HCT116 (cell line): ENCODE measurements around the gene SEC16A. TPM values are rescaled to one million over a fixed set of nuclear protein-coding genes. Genes with fewer than 3 reads are reported as not detected.

Source experiments
- ATAC-seq: fragments of 200-7000 bp; cut with Tn5 transposase; 2 replicates; pipeline ENCODE4 v1.9.1; 2020; ENCODE audit warnings: mild to moderate bottlenecking, moderate library complexity
- BruUV-seq: library from RNA; stranded (reverse); fragments of 400-500 nt; replicated peaks from 2 replicates; lab custom pipeline; 2021; lab: Mats Ljungman, UMichigan
- CTCF ChIA-PET: fragments of 300-600 bp; sonication (Branson Sonifier 250); formaldehyde crosslinking; loops from one replicate; lab custom pipeline; 2021; ENCODE audit warnings: antibody characterized with exemption; lab: Charles Lee
- POLR2A ChIA-PET: fragments of 300-600, 350-600 bp; sonication (Branson Sonifier 250); formaldehyde crosslinking; loops from one replicate; lab custom pipeline; 2021; ENCODE audit warnings: antibody characterized with exemption; lab: Charles Lee
- RAD21 ChIA-PET, 2 experiments: fragments of 300-600 bp; sonication (Branson Sonifier 250); formaldehyde crosslinking; loops; one replicate each; lab custom pipeline; 2023; ENCODE audit warnings: low total read pairs in 2 of 2; ENCODE audit not compliant: uncharacterized antibody in 2 of 2, unreplicated experiment in 2 of 2, low non-redundant PET in 1 of 2; lab: Charles Lee
- DNase-seq: peaks from one replicate; pipeline ENCODE4 v3.0.0-alpha.2; 2010; ENCODE audit warnings: low read depth, low spot score
- H2AFZ ChIP-seq: fragments of 200-600 bp; shearing (Covaris generic), sonication (generic); 2 replicates; pipeline ENCODE4 v1.6.1; 2017; ENCODE audit warnings: low read depth, mixed run types, mixed read lengths, antibody characterized with exemption, low read length; ENCODE audit not compliant: poor library complexity, severe bottlenecking
- H3K27ac ChIP-seq: 2 replicates; pipeline ENCODE4 v1.5.1; 2012; ENCODE audit warnings: low read depth, low read length
- H3K27me3 ChIP-seq: fragments of 200-600 bp; sonication (generic); 2 replicates; pipeline ENCODE4 v1.6.1; 2016; ENCODE audit warnings: mixed run types, low read length, mixed read lengths; ENCODE audit not compliant: insufficient read depth
- H3K36me3 ChIP-seq, 2 experiments: fragments of 200-500 bp in 1 of 2; fragments of 200-600 bp in 1 of 2; sonication (Bioruptor generic) in 1 of 2; sonication (generic) in 1 of 2; 2 replicates each; pipeline versions ENCODE4 v1.5.1 to v1.6.1; 2014 to 2016; ENCODE audit warnings: low read length in 2 of 2, inconsistent platforms in 1 of 2, mixed read lengths in 1 of 2, mixed run types in 1 of 2; ENCODE audit not compliant: insufficient read depth in 2 of 2, control insufficient read depth in 1 of 2
- H3K4me1 ChIP-seq, 2 experiments: fragments of 200-600 bp in 1 of 2; sonication (generic) in 1 of 2; 2 replicates each; pipeline versions ENCODE4 v1.5.1 to v1.6.1; 2012 to 2017; ENCODE audit warnings: low read length in 2 of 2, inconsistent platforms in 1 of 2, mild to moderate bottlenecking in 1 of 2, mixed read lengths in 1 of 2, mixed run types in 1 of 2, moderate library complexity in 1 of 2; ENCODE audit not compliant: insufficient read depth in 2 of 2, control insufficient read depth in 1 of 2
- H3K4me2 ChIP-seq: fragments of 200-600 bp; sonication (generic); 2 replicates; pipeline ENCODE4 v1.6.1; 2017; ENCODE audit warnings: mixed run types, low read length, mixed read lengths
- H3K4me3 ChIP-seq, 2 experiments: fragments of 200-600 bp in 1 of 2; sonication (generic) in 1 of 2; replicated peaks in 1 of 2; 2 replicates each; pipeline ENCODE4 v1.5.1; 2011 to 2016; ENCODE audit warnings: low read length in 2 of 2, control low read depth in 1 of 2, low read depth in 1 of 2, mild to moderate bottlenecking in 1 of 2, mixed read lengths in 1 of 2, mixed run types in 1 of 2
- H3K79me2 ChIP-seq: fragments of 200-600 bp; sonication (generic); 2 replicates; pipeline ENCODE4 v1.6.1; 2017; ENCODE audit warnings: mild to moderate bottlenecking, mixed run types, low read length, moderate library complexity, mixed read lengths; ENCODE audit not compliant: insufficient read depth
- H3K9ac ChIP-seq: fragments of 200-600 bp; sonication (generic); 2 replicates; pipeline ENCODE4 v1.6.1; 2016; ENCODE audit warnings: low read length, mixed read lengths
- H3K9me2 ChIP-seq: fragments of 200-600 bp; sonication (generic), shearing (Covaris generic); 2 replicates; pipeline ENCODE4 v1.6.1; 2017; ENCODE audit warnings: mixed run types, mild to moderate bottlenecking, moderate library complexity; ENCODE audit not compliant: insufficient read depth
- H3K9me3 ChIP-seq, 2 experiments: fragments of 200-500 bp in 1 of 2; fragments of 200-600 bp in 1 of 2; sonication (Bioruptor generic) in 1 of 2; sonication (generic) in 1 of 2; 2 replicates each; pipeline ENCODE4 v1.6.1; 2014 to 2017; ENCODE audit warnings: low read length in 2 of 2, mixed read lengths in 2 of 2, inconsistent platforms in 1 of 2, low read depth in 1 of 2, mild to moderate bottlenecking in 1 of 2, mixed run types in 1 of 2, moderate library complexity in 1 of 2; ENCODE audit not compliant: control insufficient read depth in 1 of 2, insufficient read depth in 1 of 2
- H4K20me1 ChIP-seq: fragments of 200-600 bp; sonication (generic), shearing (Covaris generic); 2 replicates; pipeline ENCODE4 v1.6.1; 2017; ENCODE audit warnings: mixed run types, mild to moderate bottlenecking, moderate library complexity; ENCODE audit not compliant: insufficient read depth
- ATF3 ChIP-seq: IDR thresholded peaks from 2 replicates; pipeline ENCODE4 v1.6.1; 2012
- CBX3 ChIP-seq: IDR thresholded peaks from 2 replicates; pipeline ENCODE4 v1.6.1; 2012; ENCODE audit warnings: low read depth
- EGR1 ChIP-seq: IDR thresholded peaks from 2 replicates; pipeline ENCODE4 v1.6.1; 2012; ENCODE audit warnings: low read depth
- ELF1 ChIP-seq: IDR thresholded peaks from 2 replicates; pipeline ENCODE4 v1.6.1; 2012; ENCODE audit warnings: low read depth, borderline replicate concordance
- EZH2 ChIP-seq: fragments of 200-600 bp; sonication (generic); IDR thresholded peaks from 2 replicates; pipeline ENCODE4 v1.6.1; 2017; ENCODE audit warnings: antibody characterized with exemption, mixed run types
- FOSL1 ChIP-seq: IDR thresholded peaks from 2 replicates; pipeline ENCODE4 v1.6.1; 2012; ENCODE audit warnings: low read depth
- MAX ChIP-seq: IDR thresholded peaks from 2 replicates; pipeline ENCODE4 v1.6.1; 2012
- RAD21 ChIP-seq: IDR thresholded peaks from 2 replicates; pipeline ENCODE4 v1.6.1; 2012; ENCODE audit warnings: low read depth, mild to moderate bottlenecking
- SIN3A ChIP-seq: IDR thresholded peaks from 2 replicates; pipeline ENCODE4 v1.6.1; 2012; ENCODE audit warnings: low read depth
- SRF ChIP-seq: IDR thresholded peaks from 2 replicates; pipeline ENCODE4 v1.6.1; 2012; ENCODE audit warnings: low read depth
- TCF7L2 ChIP-seq: IDR thresholded peaks from 2 replicates; pipeline ENCODE4 v1.7.0; 2011; ENCODE audit warnings: borderline replicate concordance, inconsistent platforms; ENCODE audit not compliant: insufficient read depth, insufficient read length; ENCODE audit errors: extremely low read depth
- YY1 ChIP-seq: IDR thresholded peaks from 2 replicates; pipeline ENCODE4 v1.6.1; 2011; ENCODE audit warnings: low read length, low read depth, moderate library complexity, mild to moderate bottlenecking; ENCODE audit not compliant: insufficient replicate concordance; ENCODE audit errors: extremely low read depth
- intact Hi-C: fragments of 100-400 bp; cut with micrococcal nuclease; formaldehyde crosslinking; loops from 2 replicates; pipeline ENCODE4 v1.10.0; 2022
- total RNA-seq: library from RNA; stranded (reverse); gene quantifications from one replicate; pipeline ENCODE4 v1.2.1, GENCODE V29; 2021; ENCODE audit not compliant: unreplicated experiment

Gene SEC16A
- total RNA-seq, 1 experiment from 2014 or later, result 49.8 TPM

- POLR2A ChIA-PET, result no interaction called here
- no peaks in the 10 kb centered on the region for H3K9me3 ChIP-seq
- no peak overlapping the region for H2AFZ ChIP-seq
- BruUV-seq, result no TSS peak
- peaks cover 33% of the 10 kb centered on the region for H3K79me2 ChIP-seq
- ATAC-seq (no peak), DNase-seq (no peak)
- no peaks in the 10 kb centered on the region for H3K4me1 ChIP-seq
- no peaks in the 10 kb centered on the region for H3K9me2 ChIP-seq
- TF ChIP-seq CBX3 (no peak), YY1 (no peak), MAX (no peak), FOSL1 (no peak), ELF1 (no peak), SIN3A (no peak), ATF3 (no peak), SRF (no peak), EZH2 (no peak)
- H3K4me3 ChIP-seq, result no peak overlapping the region
- no peak overlapping the region for H3K9ac ChIP-seq
- no peaks in the 10 kb centered on the region for H3K27me3 ChIP-seq
- CTCF ChIA-PET, result no interaction called here
- RAD21 ChIA-PET, result no interaction called here
- no peaks in the 10 kb centered on the region; the same call in 1 of the 2 replicates for H4K20me1 ChIP-seq
- H3K4me2 ChIP-seq, result no peak overlapping the region
- H3K27ac ChIP-seq, result no peak overlapping the region
- intact Hi-C loops, result no loop called here
- peaks cover 64 to 65% of the 10 kb centered on the region in 2 experiments for H3K36me3 ChIP-seq
Measured at GRCh38 chr9:136466155-136466541, 16.7 kb downstream of the SEC16A start.

GRCh38 chr9:136465500-136466154 is 17.2 kb downstream of the SEC16A start:
- ATAC-seq, result no peak
- no peak overlapping the region for H2AFZ ChIP-seq
- intact Hi-C loops, result no loop called here
- ChIA-PET CTCF (no interaction called here), RAD21 (no interaction called here), POLR2A (no interaction called here)
- DNase-seq, result no peak
- BruUV-seq, result no TSS peak
- no peak overlapping the region for H3K4me3 ChIP-seq
- H3K4me1 ChIP-seq, result no peaks in the 10 kb centered on the region
- no peaks in the 10 kb centered on the region for H3K27me3 ChIP-seq
- TF ChIP-seq RAD21 (no peak), EGR1 (no peak), TCF7L2 (no peak)
- no peak overlapping the region for H3K9ac ChIP-seq
- peaks cover 65 to 66% of the 10 kb centered on the region in 2 experiments for H3K36me3 ChIP-seq
- no peak overlapping the region for H3K4me2 ChIP-seq
- H3K27ac ChIP-seq, result no peak overlapping the region
- H4K20me1 ChIP-seq, result no peaks in the 10 kb centered on the region; the same call in 1 of the 2 replicates
- H3K79me2 ChIP-seq, result peaks cover 34% of the 10 kb centered on the region
- H3K9me3 ChIP-seq, result no peaks in the 10 kb centered on the region
- no peaks in the 10 kb centered on the region for H3K9me2 ChIP-seq
